KMS-11 (cell line): ENCODE data around the gene CHD5.

Experiments
- H2AFZ ChIP-seq: fragments of 200-600 bp; sonication (generic); 2 replicates; pipeline ENCODE4 v1.6.1; 2016; ENCODE audit warnings: antibody characterized with exemption, mixed run types, low read depth
- H3K27ac ChIP-seq: fragments of 200-600 bp; sonication (generic); 2 replicates; pipeline ENCODE4 v1.6.1; 2016; ENCODE audit warnings: mild to moderate bottlenecking, mixed run types
- H3K27me3 ChIP-seq: fragments of 200-600 bp; sonication (generic); 2 replicates; pipeline ENCODE4 v1.6.1; 2017; ENCODE audit warnings: mild to moderate bottlenecking, low read depth, mixed run types, moderate library complexity; ENCODE audit not compliant: insufficient read depth
- H3K36me3 ChIP-seq: fragments of 200-600 bp; sonication (generic); 2 replicates; pipeline ENCODE4 v1.6.1; 2017; ENCODE audit warnings: mild to moderate bottlenecking, mixed run types; ENCODE audit not compliant: insufficient read depth
- H3K4me1 ChIP-seq: fragments of 200-600 bp; sonication (generic); 2 replicates; pipeline ENCODE4 v1.6.1; 2016; ENCODE audit warnings: mild to moderate bottlenecking, low read depth, mixed run types; ENCODE audit not compliant: poor library complexity, severe bottlenecking
- H3K4me2 ChIP-seq: fragments of 200-600 bp; sonication (generic); 2 replicates; pipeline ENCODE4 v1.7.0; 2016; ENCODE audit warnings: mild to moderate bottlenecking, mixed run types
- H3K4me3 ChIP-seq: fragments of 200-600 bp; sonication (generic); IDR thresholded peaks from 2 replicates; pipeline ENCODE4 v1.6.1; 2017; ENCODE audit warnings: low read depth, low read length, mixed read lengths; ENCODE audit not compliant: insufficient read depth
- H3K79me2 ChIP-seq: fragments of 200-600 bp; sonication (generic); 2 replicates; pipeline ENCODE4 v1.6.1; 2016; ENCODE audit warnings: low read depth, mixed run types; ENCODE audit not compliant: insufficient read depth
- H3K9ac ChIP-seq: fragments of 200-600 bp; sonication (generic); 2 replicates; pipeline ENCODE4 v1.6.1; 2016; ENCODE audit warnings: mild to moderate bottlenecking, mixed run types
- H4K20me1 ChIP-seq: fragments of 200-600 bp; sonication (generic); 2 replicates; pipeline ENCODE4 v1.6.1; 2016; ENCODE audit warnings: mild to moderate bottlenecking, mixed run types; ENCODE audit not compliant: insufficient read depth
- TF ChIP-seq, protein P1 (sequence below): fragments of 200-600 bp; sonication (generic); conservative IDR thresholded peaks from 2 replicates; pipeline ENCODE4 v1.6.1; 2017; ENCODE audit warnings: low read depth, mild to moderate bottlenecking, antibody characterized with exemption, low read length, moderate library complexity, mixed read lengths

CHD5 gene

DNA sequence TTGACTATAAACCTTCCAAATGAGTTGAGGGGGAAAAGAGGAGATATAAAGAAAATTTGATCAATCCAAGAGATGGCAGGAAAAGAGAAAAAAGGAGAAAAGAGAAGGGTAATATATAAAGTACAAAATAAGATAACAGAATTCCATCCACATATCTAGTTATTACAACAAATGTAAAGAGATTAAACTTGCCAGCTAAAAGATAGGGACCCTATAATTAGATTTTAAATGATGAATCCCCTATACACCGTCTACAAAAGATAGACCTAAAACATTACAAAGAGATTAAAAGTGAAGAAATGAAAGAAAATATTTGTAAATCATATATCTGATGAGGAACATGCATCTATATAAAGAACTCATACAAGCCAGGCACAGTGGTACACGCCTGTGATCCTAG lies 63.1 kb downstream of the CHD5 start:
- Histone ChIP-seq H3K4me1 (no peaks in the 10 kb centered on the region), H3K79me2 (no peaks in the 10 kb centered on the region), H3K27ac (no peak overlapping the region)

DNA sequence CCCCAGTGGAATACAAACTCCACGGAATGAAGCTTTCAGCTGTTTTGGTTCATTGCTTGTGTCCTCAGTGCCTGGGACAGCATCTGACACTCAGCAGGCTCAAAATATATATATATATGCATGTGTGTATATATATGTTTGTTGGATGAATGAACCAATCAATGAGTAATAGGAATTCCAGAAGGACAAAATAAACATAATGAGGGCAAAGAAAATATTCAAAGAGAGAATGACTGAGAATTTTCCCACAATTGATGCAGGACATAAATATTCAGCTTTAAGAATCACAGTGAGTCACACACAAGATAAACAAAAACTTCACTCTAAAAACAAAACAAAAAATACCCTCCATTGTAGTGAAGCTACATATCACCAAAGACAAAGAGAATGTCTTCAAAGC lies 64.0 kb downstream of the CHD5 start:
- Histone ChIP-seq H3K4me3 (no peak overlapping the region), H3K9ac (no peak overlapping the region), H3K36me3 (no peaks in the 10 kb centered on the region), H3K27me3 (peaks cover 62% of the 10 kb centered on the region), H4K20me1 (no peaks in the 10 kb centered on the region), H3K4me1 (no peaks in the 10 kb centered on the region), H3K4me2 (no peak overlapping the region), H3K27ac (no peak overlapping the region), H3K79me2 (no peaks in the 10 kb centered on the region), H2AFZ (no peak overlapping the region)
- TF ChIP-seq, protein P1, sequence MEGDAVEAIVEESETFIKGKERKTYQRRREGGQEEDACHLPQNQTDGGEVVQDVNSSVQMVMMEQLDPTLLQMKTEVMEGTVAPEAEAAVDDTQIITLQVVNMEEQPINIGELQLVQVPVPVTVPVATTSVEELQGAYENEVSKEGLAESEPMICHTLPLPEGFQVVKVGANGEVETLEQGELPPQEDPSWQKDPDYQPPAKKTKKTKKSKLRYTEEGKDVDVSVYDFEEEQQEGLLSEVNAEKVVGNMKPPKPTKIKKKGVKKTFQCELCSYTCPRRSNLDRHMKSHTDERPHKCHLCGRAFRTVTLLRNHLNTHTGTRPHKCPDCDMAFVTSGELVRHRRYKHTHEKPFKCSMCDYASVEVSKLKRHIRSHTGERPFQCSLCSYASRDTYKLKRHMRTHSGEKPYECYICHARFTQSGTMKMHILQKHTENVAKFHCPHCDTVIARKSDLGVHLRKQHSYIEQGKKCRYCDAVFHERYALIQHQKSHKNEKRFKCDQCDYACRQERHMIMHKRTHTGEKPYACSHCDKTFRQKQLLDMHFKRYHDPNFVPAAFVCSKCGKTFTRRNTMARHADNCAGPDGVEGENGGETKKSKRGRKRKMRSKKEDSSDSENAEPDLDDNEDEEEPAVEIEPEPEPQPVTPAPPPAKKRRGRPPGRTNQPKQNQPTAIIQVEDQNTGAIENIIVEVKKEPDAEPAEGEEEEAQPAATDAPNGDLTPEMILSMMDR, result no peak

More for the DNA sequence above, 63.1 kb downstream of the CHD5 start:
- H4K20me1 ChIP-seq, result no peaks in the 10 kb centered on the region
- H3K9ac ChIP-seq, result no peak overlapping the region
- no peaks in the 10 kb centered on the region for H3K36me3 ChIP-seq
- H3K27me3 ChIP-seq, result peaks cover 62% of the 10 kb centered on the region
- H2AFZ ChIP-seq, result no peak overlapping the region
- no peak overlapping the region for H3K4me2 ChIP-seq
- TF ChIP-seq, protein P1, result no peak
- no peak overlapping the region for H3K4me3 ChIP-seq

DNA sequence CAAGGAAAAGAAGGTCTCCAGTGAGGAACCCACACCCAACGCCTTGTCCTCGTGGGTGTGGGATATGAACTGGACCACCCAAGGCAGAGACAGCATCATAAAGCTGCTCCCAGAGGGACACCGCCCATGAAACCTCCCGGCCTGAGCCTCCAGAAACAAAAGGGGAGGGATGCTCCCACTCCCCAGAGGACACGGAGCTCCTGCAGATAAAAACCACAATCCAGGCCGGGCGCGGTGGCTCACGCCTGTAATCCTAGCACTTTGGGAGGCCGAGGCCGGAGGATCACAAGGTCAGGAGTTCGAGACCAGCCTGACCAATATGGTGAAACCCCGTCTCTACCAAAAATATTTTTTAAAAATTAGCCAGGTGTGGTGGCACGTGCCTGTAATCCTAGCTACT lies 66.4 kb downstream of the CHD5 start:
- Histone ChIP-seq H3K36me3 (no peaks in the 10 kb centered on the region), H3K9ac (no peak overlapping the region), H2AFZ (no peak overlapping the region), H3K4me3 (no peak overlapping the region), H3K4me1 (no peaks in the 10 kb centered on the region), H3K27ac (no peak overlapping the region), H3K79me2 (no peaks in the 10 kb centered on the region), H3K27me3 (peaks cover 78% of the 10 kb centered on the region), H4K20me1 (no peaks in the 10 kb centered on the region), H3K4me2 (no peak overlapping the region)
- TF ChIP-seq, protein P1, result no peak

DNA sequence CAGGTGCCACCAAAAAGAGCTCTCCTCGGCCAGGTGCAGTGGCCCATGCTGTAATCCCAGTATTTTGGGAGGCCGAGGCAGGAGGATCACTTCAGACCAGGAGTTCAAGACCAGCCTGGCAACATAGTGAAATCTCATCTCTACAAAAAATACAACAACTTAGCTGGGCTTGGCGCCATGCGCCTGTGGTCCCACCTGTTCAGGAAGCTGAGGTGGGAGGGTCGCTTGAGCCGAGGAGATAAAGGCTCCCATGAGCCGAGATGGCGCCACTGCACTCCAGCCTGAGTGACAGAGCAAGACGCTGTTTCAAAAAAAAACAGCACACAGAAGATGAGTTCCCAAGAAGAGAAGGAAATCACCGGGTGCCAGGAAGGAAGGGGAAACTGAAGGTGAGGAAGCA lies 67.0 kb downstream of the CHD5 start:
- H2AFZ ChIP-seq, result no peak overlapping the region
- no peaks in the 10 kb centered on the region for H3K79me2 ChIP-seq
- H3K4me2 ChIP-seq, result no peak overlapping the region
- TF ChIP-seq, protein P1, result no peak
- H3K4me3 ChIP-seq, result no peak overlapping the region
- no peak overlapping the region for H3K27ac ChIP-seq
- peaks cover 72% of the 10 kb centered on the region for H3K27me3 ChIP-seq
- no peaks in the 10 kb centered on the region for H3K36me3 ChIP-seq
- H3K9ac ChIP-seq, result no peak overlapping the region
- H4K20me1 ChIP-seq, result no peaks in the 10 kb centered on the region
- H3K4me1 ChIP-seq, result no peaks in the 10 kb centered on the region

DNA sequence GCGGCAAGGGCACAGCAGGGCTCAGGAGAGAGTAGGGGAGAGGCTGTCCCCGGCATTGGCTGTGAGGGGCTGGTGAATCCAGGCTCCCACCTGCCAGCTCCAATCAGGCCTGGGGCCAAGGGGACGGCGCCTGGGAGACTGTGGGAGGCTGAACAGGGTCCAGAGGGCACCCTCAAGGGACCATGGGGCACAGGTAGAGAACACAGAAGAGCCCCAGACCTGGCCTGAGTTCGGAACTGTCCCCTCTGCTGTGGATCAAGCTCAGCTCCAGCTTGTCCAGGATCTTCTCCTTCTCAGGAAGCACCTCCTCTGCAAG lies 67.5 kb downstream of the CHD5 start:
- no peaks in the 10 kb centered on the region for H3K79me2 ChIP-seq
- H3K27me3 ChIP-seq, result peaks cover 67% of the 10 kb centered on the region
- H2AFZ ChIP-seq, result no peak overlapping the region
- no peaks in the 10 kb centered on the region for H3K36me3 ChIP-seq
- no peaks in the 10 kb centered on the region for H3K4me1 ChIP-seq
- no peak overlapping the region for H3K9ac ChIP-seq
- no peaks in the 10 kb centered on the region for H4K20me1 ChIP-seq
- no peak overlapping the region for H3K4me2 ChIP-seq
- no peak overlapping the region for H3K27ac ChIP-seq
- TF ChIP-seq, protein P1, result no peak
- H3K4me3 ChIP-seq, result no peak overlapping the region
